Activated CD4-positive, alpha-beta T cell treated with anti-CD3 and anti-CD28 coated beads for 4 hours (primary cell): Measurements from ENCODE around the gene SHC3.

Experiments
- DNase-seq, 2 donors: peaks; one replicate each; pipeline ENCODE4 v3.0.0-alpha.2; 2020

SHC3 gene

GRCh38 chr9:89015336-89015735, 163.3 kb downstream of the SHC3 start:
- DNase-seq = no peak

DNA sequence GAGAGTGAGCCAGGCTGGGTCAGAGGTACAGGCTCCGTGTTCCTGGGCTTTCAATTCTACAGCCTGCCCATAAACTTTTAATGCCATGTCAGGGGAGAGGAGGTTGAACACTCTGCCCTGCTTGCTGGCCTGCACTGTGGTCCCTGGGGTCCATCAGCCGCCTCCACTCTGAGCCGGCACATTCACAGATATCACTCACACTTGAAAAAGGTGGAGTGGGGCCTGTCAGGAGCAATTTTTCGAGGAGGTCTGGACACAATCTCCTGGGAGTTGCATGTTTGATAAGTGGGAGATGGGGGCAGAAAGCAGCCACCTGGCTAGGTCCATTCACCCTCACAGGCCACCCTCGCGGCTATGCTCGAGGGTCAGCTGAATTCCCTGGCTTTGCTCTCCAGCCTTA, 164.5 kb downstream of the SHC3 start:
- DNase-seq = no peak

- no peak for DNase-seq
Measured at GRCh38 chr9:89013660-89014059, 165.0 kb downstream of the SHC3 start.

DNA sequence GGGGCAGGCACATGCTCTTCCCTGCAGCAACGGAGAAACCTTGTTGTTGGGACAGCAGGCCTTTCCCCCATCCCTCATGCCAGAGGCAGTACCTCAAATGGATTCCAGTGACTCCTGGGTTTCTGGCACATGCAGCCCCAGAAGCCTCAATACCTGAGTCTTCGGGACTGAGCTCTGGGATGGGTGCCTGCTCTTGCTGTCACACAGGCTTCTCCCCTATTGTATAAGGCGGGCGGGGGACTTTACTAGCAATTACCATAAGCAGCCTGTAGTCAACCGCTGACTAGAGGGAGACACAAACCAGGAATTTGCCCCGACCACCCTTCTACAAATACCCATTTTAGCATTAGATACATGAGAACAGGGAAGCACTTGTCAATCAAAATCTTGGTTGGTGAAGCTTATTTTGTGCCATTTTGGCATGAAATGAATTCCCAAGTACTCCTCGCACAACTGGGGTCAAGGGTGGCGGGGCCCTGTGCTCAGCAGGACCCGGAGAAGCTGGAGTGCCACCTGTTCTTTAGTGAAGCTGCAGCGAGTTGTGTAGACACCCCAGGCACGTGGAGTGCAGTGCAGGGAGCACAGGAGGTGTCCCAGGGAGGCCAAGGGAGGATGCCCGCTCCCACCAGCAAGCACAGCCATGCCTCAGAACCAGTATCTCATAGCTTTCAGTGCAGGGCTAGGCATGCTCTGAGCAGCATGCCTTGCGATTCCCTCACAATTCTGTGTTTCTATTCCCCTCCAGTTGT, 166.2 kb downstream of the SHC3 start:
- no peak for DNase-seq

DNA sequence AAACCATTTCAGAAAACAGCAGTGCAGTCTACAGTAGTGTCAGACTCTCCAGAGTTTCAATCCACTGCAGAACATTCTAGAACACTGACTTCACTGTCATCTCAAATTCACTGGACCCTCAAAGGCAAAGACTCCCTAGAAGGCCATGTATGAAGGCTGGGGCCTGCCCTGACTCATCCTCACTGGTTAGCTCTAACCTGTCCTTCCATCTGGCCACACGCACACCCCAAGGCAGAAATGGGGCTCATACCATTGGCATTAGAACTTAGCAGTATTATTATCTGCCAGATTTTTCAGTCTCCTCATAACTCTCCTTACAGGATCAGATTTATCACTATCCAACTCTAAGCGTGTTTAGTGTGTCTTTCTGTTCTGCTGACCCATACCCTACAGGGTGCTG, 166.9 kb downstream of the SHC3 start:
- no peak for DNase-seq

- DNase-seq = no peak
Measured at GRCh38 chr9:89010526-89011111, 168.0 kb downstream of the SHC3 start.

DNA sequence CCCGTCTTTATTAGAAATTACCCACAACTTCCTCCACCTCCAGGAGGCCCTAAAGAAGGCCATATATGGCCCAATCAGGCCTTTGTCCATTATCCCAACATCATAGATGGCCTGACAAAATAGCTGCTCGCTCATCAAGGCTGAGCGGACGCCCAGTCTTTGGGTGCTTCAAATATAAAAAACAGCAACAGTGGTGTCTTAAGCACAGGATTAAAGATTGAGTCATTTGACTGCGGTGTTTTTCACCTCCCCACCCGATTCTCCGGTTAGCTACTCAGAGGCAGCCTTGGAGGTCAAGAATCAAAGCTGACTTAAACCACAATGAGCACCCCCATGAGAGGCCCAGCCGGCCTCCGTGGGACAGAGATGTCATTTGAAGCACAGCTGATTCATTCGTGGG, 168.6 kb downstream of the SHC3 start:
- no peak for DNase-seq

DNA sequence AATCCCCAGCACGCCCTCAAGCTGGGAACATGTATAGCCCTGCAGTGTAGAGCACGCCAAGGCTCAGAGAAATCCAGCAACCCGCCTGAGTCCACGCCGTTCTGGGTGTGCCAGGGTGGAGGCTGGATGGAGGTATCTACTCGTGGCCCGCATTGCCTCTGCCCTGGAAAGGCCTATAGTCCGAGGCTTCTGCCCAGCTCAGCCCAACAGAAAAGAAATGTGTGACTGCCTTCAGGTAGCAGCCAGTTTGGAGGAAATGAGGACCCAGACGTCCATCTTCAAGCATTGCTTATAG, 169.1 kb downstream of the SHC3 start:
- DNase-seq = no peak

- DNase-seq = no peak
Measured at GRCh38 chr9:89008744-89009545, 169.7 kb downstream of the SHC3 start.

DNA sequence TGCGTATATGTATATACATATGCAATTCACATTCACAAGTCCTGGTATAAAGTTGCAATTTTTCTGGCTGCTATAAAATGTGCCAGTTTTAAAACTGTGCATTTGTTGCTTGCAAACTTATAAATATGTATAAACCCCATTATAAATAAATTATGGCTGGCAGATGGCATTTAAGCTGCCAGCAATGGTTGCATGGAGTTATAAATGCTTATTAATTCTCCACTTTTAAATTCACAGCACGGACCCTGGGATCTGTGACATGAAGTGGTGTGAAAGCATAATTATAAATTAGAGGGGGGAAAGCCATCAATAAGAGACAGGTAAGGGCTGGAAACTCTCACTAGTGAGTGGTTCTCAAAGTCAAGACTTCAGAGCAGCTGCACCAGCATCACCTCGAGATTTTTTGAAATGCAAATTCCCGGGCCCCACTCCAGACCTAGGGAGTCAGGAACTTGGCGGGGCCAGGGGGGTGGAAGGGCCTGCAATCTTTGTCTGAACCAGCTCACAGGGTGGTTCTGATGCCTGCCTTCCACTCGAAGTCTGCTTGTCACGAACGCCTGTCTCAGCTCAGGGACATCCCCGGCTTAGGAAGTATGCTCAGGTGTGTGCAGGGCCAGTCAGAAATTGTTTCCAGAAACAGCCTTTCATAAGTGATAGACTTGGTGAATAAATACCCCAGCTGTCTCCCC, 170.4 kb downstream of the SHC3 start:
- DNase-seq = no peak

DNA sequence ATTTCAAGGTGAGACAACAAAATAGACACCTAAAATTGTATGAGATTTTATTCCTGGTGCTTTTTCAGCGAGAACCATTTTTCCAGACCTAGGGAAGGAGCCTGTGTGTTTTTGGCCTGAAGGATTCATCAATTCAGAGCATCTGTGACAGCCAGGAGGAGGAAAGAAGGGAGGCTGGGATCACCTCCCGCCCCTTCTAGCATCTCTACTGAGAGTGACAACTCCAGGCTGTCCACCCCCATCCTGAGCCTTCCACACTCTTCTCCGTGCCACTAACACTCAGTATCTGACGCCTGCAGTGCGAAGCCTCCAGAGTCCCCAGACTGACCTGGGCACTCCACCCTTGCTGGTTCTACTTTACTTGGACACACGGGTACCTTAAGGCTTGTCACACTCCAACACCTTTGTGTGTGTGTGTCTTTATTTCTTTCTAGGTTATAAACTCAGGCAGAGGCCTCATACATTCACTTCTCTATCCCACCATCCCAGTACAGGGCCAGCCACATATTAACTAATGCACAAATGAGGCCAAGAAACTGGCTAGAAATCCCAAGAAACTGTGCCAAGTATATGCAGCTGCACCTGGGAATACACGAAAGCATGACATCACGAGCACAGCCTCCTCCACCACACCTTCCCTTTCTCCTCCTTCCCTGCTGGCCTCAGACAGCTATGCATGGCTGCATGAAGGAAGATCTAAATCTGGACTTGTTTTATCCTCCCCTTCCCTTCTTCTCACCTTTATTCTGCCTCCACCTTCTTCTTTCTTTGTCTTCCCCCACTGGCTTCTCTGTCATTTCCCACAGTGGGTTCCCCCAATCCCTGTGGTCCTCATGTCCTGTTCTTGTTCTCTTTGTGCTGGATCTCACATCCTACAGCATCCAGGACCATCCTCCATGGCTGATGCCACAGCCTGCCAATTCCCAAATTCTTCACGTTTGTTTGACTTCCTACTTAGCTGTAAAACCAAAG, 171.3 kb downstream of the SHC3 start:
- DNase-seq = no peak

DNA sequence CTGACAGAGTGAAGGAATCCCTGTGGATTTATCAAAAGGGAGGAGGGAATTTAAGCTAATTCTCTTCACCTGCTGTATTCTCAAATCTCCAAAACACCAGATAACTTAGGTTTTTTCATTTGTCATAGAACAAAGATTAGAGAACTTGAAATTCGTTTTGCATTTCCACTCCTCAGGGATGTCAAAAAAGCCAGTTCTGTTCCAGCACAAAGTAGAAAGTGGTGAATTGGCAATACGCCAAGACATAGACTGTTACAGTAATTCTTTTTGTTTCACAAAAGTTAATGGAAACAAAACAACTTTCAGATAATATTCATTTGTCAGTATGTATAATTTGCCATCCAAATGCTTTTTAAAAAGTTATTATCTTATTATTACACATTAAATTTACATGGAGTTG, 172.4 kb downstream of the SHC3 start:
- DNase-seq = no peak

DNA sequence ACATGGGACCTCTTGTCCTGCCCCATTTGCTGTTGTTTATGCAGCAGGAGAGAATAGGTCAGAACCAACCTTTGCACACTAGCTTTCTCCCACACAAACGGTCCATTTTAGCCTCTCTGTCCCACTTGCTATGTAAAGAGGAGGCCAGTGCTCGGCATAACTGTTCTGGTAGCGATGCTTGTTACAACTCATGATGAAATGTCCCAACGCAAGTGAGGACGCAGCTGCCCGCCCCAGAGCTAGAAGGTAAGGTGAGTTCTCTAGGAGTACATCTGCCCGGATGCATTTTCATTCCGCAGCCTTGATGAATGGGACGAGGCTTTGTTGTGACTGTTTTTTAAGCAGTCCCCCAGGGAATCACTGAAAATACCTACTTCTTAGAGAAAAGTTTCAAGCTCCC, 173.3 kb downstream of the SHC3 start:
- no peak for DNase-seq

- DNase-seq = no peak
Measured at GRCh38 chr9:89002987-89003386, 175.6 kb downstream of the SHC3 start.

DNA sequence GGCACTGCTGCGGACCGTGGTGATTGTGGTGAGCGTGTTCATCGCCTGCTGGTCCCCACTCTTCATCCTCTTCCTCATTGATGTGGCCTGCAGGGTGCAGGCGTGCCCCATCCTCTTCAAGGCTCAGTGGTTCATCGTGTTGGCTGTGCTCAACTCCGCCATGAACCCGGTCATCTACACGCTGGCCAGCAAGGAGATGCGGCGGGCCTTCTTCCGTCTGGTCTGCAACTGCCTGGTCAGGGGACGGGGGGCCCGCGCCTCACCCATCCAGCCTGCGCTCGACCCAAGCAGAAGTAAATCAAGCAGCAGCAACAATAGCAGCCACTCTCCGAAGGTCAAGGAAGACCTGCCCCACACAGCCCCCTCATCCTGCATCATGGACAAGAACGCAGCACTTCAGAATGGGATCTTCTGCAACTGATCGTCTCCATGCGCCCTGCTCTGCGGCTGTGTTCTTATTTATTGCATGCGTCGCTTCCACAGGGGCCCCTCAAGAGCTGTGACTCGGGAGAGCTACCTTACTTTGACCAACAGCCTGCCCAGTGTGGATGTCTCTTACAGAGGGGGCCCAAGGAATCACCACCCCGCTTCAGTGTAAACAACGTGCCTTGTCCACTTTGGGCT, 176.6 kb downstream of the SHC3 start:
- DNase-seq = no peak

GRCh38 chr9:89000973-89001916, 177.4 kb downstream of the SHC3 start:
- DNase-seq = peak; percentile 65 to 75

GRCh38 chr9:89000371-89000781, 178.2 kb downstream of the SHC3 start:
- DNase-seq = no peak

DNA sequence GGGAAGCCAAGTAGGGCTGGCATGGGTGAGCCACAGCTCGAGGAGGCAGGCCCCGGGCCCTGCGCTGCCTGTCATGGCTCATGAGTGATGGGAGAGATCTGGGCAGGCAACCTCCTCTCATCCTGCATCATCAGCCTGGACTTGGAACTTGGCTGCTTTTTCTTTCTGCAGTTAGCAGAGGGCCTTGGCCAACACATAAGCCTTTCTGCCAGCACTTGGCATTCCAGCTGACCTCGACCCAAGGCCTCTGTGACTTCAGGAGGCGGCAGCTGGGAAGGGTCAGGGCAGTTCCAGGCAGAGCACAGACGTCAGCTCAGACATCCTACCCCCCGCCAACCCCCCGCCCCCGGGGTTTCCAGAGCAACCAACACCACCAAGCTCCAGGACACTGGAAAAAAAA, 179.7 kb downstream of the SHC3 start:
- no peak for DNase-seq

GRCh38 chr9:88998503-88998902, 180.1 kb downstream of the SHC3 start:
- DNase-seq = no peak

- DNase-seq = no peak
Measured at GRCh38 chr9:88997646-88998045, 181.0 kb downstream of the SHC3 start.

- DNase-seq = no peak
Measured at GRCh38 chr9:88996921-88997235, 181.7 kb downstream of the SHC3 start.
